ENCODE measurements around the gene IRGQ.

DNA sequence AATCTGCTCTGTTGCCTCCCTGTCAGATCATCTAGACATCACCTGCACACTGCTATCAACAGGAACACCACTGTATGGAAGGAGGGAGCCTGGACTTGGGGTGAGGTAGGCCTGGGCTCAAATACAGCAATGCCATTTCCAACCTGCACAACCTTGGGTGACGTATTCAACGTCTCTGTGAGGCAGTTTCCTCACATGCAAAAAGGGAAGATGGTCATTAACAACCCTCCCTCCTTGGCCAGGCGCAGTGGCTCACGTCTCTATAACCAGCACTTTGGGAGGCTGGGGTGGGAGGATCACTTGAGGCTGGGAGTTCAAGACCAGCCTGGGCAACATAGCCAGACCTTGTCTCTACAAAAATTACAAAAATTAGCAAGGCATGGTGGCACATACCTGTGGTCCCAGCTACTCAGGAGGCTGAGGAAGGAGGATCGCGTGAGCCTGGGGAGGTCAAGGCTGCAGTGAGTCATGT lies 33.7 kb downstream of the IRGQ start:
- TF ChIP-seq ZNF654 (tag by site-specific recombination; IDR thresholded peaks at IDR 0.05; ENCODE audit: low read depth), result no peak
- no peak for TF ChIP-seq ZNF274 (IDR thresholded peaks at IDR 0.05; ENCODE audit: low read length)
- TF ChIP-seq ZNF274 (tag by site-specific recombination; IDR thresholded peaks at IDR 0.05; ENCODE audit: borderline replicate concordance), result no peak
- TF ChIP-seq, protein P1, sequence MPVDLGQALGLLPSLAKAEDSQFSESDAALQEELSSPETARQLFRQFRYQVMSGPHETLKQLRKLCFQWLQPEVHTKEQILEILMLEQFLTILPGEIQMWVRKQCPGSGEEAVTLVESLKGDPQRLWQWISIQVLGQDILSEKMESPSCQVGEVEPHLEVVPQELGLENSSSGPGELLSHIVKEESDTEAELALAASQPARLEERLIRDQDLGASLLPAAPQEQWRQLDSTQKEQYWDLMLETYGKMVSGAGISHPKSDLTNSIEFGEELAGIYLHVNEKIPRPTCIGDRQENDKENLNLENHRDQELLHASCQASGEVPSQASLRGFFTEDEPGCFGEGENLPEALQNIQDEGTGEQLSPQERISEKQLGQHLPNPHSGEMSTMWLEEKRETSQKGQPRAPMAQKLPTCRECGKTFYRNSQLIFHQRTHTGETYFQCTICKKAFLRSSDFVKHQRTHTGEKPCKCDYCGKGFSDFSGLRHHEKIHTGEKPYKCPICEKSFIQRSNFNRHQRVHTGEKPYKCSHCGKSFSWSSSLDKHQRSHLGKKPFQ (tag by site-specific recombination; IDR thresholded peaks at IDR 0.05), result no peak
- TF ChIP-seq, protein P2, sequence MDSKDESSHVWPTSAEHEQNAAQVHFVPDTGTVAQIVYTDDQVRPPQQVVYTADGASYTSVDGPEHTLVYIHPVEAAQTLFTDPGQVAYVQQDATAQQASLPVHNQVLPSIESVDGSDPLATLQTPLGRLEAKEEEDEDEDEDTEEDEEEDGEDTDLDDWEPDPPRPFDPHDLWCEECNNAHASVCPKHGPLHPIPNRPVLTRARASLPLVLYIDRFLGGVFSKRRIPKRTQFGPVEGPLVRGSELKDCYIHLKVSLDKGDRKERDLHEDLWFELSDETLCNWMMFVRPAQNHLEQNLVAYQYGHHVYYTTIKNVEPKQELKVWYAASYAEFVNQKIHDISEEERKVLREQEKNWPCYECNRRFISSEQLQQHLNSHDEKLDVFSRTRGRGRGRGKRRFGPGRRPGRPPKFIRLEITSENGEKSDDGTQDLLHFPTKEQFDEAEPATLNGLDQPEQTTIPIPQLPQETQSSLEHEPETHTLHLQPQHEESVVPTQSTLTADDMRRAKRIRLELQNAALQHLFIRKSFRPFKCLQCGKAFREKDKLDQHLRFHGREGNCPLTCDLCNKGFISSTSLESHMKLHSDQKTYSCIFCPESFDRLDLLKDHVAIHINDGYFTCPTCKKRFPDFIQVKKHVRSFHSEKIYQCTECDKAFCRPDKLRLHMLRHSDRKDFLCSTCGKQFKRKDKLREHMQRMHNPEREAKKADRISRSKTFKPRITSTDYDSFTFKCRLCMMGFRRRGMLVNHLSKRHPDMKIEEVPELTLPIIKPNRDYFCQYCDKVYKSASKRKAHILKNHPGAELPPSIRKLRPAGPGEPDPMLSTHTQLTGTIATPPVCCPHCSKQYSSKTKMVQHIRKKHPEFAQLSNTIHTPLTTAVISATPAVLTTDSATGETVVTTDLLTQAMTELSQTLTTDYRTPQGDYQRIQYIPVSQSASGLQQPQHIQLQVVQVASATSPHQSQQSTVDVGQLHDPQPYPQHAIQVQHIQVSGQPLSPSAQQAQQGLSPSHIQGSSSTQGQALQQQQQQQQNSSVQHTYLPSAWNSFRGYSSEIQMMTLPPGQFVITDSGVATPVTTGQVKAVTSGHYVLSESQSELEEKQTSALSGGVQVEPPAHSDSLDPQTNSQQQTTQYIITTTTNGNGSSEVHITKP (tag by site-specific recombination; IDR thresholded peaks at IDR 0.05), result no peak
